ENCODE results near the gene DCTN3.

DCTN3 gene

DNA sequence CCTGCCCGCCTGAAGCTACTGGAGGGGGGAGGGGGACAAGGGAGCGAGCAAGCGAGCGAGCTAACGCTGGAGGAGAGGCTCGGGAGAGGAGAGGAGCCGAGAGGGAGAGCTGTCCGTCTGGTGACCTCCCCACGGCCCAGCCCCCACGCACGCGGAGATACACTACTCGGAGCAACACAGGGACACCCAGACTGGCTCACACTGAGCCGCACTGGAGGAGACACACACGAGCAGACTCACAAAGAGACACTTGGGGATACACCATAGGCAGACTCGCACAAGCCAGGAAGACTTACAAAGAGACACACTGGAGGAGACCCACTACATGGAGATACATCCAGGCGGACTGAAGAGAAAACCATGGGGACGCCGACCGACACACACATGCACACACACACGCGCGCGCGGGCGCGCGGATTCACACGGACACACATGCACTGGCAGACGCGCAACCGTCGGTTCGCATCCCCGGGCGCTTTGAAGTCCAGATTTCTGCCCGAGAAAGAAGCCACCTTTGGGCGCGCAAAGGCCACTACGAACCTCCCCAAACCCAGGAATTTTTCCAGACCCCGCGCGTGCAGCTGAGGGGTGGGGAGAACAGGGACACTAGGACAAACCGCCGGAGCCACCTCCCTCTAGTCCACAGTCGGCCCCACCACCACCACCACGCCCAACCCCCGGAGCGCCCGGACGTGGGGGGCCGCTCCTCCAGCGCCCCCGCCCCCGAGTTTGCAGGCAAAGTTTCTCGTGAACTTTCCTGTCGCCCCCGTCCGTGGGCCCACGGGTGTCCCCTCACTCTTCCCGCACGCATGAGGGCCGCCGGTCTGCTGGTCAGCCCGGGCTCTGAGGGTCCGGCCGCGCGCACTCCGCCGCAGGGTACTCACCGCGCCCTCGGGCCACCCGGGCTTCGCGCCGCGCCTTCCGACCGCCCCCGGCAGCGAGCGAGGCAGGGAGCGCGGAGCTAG lies 31.3 kb downstream of the DCTN3 start:
- no peak for DNase-seq

DNA sequence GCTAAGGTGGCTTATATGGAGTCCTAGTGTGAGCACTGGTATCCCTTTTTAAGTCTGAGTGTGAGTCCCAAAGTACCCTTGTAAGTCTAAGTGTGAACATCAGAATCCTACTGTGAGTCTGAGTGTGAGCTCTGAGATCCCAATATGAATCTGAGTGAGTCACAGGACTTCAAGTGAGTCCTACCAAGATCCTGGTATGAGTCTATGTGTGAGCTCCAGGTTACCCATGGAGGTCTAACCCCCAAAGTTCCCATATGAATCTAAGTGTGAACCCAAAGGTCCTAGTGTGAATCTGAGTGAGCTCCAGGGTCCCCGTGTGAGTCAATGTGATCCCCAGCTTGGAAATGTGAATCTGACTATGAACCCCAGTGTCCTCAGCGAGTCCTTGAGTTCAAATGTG lies 33.0 kb downstream of the DCTN3 start:
- DNase-seq, result no peak

DNA sequence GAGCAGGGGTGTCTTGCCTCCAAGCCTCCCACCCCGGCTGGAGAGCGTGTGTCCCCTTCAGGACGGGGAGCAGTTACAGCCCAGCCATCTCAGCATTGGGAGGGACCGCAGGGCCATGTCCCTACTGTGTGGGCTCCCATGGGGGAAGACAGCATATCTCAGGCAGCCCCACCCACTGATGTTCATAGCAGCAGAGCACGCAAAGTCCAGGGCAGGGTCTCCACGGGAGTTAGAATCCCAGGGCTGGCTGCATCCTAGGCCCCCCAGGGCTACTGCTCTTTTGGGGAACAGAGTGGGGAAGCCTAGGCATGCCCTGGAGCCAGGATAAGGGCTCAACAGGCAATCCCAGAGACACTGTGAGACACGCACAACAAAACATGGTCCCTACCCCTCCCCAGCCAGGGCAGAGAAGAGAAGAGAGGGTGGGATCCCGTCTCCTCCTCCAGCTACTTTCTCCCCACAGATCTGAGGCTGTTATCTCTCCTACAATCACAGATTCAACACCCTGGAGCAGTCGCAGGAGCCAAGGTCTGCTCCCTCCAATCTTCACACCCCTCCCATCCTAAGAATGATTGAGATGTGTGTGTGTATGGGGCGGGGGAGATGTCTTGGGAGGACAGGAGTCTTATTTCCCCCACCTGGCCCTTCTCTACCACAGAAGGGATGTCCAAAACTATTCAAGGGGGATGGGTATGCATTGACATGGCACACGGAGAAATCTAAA lies 34.2 kb downstream of the DCTN3 start:
- DNase-seq, result no peak

DNA sequence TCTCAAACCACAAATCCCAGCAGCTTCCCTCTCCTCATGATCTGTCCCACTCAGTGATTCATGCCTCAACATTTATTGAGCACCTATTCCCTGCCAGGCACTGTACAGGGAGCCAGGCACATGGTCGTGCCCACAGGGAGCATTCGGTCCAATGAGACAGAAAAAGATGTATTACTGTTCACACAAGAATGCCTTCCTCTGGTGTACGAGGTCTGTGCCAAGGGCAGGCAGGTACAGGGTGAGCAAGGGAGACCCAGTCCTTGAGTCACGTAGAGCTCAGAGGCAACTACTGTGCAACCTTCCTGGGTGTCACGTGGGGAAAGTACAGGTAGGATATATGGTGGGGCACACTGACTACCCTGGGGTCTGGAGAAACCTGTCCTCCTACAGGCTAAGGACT lies 35.3 kb downstream of the DCTN3 start:
- DNase-seq, result no peak

DNA sequence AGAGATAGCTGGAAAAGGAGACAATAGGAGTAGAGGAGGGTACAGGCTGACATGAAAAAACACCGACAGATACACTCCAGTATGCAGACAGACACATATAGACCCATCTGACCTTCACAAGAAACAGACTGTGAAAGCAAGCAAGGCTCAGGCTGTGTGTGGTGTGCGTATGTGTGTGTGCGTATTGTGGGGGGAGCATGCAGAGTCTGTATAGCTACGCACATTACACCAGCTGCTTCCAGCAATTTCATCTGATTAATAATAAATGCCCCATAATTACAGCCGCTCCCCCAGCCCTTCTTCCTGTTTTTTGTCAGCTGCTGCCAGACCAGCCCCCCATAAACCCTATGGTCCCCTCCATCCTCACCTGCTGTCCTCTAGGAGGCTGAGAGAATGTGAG lies 37.5 kb downstream of the DCTN3 start:
- no peak for DNase-seq

DNA sequence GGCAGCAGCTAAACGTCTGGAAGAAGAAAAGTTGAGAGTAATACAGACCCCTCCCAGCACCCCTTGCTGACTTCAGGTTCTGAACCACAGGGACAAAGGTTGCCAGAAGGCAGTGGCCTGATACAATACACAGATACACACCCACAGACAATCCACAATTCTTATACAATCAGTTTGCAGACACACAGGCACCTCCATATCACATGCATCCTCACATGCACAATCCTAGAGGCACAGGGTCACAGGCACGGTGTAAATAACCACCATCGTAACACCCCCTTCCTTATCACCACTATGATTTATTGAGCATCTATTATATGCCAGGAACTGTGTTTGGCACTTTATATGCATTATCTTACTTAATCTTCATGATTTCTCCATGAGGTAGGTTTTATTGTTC lies 39.0 kb downstream of the DCTN3 start:
- DNase-seq, result no peak

DNA sequence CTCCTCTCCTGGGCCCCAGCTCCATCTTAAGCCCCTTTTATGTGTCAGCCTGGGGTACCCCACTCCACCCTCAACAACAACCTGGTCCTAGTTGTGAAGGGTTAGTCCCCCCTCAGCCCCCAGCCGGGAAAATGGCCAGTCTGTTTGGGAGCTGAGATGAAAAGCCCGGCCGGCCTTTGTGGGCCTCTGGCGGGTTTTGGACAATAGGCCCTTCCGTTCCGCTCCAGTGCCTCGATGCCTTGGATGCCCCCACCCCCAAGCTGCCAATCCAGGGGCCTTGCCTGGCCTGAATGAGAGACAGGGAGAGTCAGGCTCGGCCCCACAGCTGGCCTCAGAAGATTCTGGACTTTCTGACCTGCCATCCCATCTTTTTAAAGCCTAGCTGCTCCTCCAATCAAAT lies 39.9 kb downstream of the DCTN3 start:
- no peak for DNase-seq

DNA sequence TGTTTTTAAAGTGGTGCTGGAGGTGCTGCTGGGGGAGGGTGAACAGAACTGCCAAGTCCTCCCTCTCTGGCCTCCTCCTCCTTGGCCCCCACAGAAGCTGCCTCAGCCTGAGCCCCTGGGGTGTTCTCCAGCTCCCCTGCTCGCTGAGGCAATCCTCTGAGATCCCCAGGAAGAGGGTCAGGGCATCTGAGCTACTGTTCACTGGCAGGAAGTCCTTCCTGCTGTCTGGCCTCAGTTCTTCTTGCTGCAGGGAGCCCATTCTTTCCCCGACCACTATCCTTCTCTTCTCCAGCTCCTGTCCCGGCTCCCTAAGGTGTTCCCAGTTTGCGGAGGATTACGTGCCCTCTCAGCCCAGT lies 40.5 kb downstream of the DCTN3 start:
- DNase-seq, result no peak

DNA sequence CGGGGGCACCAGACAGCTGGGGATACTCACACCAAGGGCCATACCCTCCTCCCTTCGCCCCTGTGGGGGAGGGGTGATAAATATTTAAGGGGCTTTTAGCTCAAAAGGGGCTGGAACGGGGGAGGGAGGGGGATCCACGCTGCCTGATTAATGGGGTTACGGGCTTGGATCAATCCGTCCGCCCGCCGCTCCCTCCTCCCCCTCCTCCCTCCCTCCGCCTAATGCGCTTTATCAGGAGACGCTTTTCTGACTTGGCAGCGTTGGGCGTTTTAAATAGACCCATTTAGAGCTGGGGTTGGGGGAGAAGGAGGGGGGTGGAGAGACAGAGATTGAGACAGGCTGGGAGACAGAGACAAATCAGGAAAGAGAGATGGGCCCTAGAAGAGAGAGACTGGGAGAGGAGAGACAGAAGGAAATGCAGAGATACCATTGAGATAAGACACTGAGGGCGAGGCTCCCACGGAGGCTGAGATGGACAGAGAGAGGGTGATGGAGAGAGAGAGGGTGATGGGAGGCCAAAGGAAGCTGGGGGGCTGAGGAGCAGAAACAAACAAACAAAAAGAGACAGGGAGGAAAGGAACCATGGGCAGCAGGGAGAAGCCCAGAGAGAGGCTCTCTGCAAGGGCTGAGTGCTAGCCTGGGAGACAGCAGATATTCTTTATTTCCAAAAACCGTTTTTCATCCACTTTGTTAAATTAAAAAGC lies 41.0 kb downstream of the DCTN3 start:
- no peak for DNase-seq

DNA sequence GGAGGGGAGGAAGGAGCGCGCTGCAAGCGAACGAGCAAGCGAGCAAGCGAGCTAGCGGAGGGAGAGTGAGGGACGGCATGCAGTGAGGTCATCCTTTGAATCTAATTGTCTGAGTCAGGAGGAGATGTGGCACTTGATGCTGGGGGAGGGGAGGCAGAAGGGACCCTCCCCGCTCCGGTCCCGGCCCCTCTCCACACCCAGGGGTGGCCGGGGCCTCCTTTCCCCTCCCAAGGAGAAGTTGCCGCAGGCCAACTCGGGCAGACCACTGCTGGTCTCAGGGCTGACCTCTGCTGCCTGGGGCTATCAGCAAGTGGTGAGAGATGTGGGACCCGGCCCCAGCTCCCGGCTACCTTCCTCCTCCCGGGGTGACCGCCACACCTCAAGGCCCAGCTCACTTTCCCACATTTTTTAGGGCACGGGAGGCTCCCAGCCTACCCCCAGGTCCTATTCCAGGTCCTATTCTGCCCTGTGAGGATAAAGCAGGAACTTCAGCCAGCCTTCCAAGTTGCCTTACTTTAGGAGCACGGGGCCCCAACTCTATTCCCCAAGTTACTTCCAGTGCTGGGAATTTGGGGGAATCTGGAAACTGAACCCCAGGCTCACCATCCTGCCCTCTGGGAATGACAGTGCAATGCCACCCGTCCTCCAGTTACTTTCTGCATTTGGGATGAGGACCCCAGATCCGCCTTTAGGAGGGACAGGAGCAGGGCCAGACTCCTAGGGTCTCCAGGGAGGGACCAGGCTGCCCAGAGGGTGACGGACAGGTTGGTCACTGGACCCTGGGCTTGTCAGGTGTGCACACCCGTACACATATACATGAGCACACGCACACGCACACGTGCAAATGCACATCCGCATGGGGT lies 41.8 kb downstream of the DCTN3 start:
- DNase-seq, result no peak

DNA sequence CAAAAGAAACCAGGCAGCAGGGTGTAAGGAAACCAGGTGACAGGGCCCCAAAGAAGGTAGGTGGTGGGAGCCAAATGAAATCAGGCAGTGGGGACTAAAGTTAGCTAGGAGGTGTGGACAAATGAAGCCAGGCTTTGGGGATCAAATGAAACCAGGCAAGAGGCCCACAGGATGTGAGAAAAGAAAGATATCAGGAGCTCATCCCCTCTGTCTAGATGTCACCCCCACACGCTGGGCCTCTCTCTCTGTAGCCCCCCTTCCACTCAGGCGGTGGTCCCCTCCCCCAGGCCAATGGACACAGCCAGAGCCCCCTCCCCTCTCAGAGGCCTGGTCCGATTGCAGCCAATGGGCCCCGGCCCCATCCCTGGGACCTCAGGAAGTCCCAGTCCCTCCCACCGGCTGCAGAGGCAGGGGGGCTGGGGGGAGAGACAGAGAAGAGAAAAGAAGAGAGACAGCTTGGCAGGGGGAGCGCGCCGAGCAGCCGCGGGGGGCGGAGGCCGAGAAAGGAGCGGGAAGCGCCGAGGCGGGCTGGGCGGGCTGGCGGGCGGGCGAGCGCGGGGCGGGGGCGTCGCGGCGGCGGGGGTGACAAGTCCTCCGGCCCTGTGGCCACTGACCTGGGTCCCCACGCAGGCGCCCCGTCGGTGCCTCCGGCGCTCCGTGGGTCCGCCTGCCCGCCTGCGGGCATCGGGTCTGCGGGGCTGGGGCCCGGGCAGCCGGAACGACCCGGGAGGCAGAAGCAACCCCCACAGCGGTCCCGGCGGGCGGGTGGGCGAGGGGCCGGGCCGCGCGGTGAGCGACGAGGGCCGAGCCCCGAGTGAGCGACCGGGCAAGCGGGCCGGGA lies 42.7 kb downstream of the DCTN3 start:
- DNase-seq, result no peak

DNA sequence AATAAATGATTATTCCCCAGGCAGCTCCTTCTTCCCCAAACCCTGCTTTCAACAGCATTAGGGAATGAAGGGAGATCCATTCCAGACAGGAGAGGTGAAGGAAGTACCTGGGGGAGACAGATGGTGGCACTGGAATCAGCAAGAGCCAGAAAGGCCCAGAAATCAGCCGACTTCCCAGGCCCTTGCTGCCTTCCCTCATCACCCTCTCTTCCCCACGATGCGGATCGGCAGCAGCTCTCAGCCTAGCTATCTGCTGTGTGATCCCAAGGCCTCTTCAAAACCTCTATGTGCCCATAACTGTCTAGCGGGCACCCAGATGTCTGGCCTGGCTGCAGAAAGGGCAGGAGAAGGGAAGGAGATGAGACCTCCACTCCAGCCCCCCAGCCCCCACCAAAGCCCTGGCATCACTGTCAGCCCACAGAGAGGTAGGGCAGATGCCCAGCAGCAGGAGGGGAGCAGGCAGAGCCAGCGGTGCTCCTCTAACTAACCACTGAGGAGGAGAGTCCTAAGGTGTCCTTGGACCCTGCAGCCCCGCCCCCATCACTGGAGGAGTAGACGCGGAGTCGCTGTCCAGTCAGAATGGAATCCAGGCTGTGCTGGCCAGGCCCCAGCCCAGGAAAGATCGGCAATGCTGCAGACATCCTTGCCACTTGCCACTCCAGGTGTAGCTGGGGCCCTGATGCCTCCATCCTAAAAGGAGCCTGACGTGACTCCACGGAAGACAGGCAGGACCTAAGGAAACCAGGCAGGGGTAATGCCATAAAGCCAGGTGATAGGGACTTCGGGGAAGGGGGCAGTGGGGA lies 43.5 kb downstream of the DCTN3 start:
- no peak for DNase-seq

DNA sequence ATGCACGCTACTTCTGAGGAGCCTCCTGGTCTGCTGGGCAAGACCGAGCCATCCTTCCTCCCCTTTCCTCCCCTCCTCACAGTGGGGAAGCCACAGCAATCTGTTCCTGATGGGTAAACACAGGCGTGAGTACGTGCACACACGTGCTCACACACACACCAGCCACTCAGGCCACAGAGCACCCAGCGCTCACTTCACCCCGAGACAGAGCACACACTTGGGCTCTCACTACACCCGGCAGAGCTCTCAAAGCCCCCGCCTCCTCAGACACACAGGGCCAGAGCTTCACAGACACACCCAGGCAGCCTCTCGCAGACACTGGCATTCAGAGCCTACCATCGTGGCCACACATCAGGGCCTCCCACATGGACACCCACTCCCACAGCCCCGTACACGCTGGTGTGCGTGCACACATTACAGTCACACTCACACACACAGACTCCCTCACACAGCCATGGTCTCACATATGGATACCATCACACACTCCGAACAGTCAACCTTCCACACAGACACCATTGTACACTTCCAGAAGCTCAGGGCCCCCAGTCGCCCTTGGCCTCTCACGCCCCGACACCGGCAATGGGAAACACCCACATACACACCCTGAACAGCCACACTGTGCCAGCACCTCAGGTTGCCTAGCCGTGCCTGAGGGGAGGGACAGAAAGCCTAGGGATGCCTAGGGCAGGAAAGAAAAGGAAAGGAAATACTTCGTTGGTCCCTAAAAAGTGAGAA lies 44.3 kb downstream of the DCTN3 start:
- DNase-seq, result no peak

DNA sequence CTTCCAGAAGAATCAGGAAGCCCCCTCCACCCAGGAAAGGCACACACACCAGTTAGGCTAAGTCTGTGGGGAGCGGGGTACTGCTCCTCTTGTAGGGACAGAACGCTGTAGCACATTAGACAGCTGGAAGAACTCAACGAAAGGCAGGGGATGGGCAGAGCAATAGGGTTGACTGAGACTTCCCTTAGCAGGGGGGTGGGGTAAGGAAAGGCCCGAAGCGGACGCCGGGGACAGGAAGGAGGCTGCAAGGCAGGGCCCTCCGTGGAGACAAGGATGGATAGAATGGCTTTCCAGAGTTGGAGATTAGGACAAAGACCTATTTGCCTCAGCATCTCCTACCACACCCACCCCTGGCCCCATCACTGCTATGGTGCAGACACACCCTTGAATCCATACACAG lies 45.1 kb downstream of the DCTN3 start:
- no peak for DNase-seq

DNA sequence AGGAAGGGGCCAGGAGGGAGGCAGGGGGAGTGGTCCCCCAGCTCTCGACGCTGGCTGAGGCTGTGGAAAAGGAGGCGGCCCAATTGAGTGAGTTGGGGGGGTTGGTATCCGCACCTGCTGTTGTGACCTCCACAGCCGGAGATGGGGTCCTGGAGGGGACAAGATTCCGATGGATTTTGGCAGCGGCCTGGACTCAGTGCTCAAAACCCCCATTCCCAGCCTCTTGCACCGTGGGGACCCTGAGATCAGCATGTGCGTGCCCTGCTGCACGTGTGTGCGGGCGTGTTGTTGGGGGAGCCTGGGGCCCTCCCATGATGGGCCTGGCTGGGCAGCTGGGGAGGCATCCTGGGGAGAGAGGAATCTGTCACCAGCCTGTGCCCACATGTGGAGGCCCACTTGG lies 45.7 kb downstream of the DCTN3 start:
- no peak for DNase-seq

DNA sequence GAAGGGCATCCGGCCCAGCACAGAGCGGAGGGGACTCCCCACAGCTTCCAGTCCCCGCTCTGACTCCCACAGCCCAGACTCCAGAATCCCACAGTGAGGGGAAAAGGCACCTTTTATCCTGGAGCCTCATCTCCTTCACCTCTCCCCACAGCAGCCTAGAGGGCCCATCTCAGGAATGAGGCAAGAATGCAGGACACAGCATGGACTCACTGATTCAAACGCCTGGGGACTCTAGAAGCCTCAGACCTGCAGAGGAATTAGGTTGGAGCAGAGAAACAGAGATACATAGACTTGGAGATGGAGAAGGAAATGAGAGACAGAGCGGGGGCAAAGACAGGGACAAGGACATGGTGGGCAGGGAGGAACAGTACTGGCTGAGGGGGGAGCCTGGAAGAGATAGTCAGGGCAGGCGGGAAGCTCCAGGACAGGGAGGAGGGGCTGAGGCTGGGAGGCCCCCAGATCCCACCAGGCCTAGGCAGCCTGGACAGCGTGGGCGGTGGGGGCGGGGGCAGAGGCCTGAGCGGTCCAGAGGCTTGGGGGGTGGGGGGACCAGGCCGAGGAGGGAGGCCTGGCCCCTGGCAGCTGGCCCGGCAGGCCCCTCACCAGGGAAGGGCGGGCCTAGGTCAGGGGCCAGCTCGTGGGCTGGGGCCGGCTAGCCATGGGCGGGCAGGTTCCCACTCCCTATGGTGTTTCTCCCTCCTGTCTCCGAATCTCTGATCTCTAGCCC lies 46.5 kb downstream of the DCTN3 start:
- no peak for DNase-seq

DNA sequence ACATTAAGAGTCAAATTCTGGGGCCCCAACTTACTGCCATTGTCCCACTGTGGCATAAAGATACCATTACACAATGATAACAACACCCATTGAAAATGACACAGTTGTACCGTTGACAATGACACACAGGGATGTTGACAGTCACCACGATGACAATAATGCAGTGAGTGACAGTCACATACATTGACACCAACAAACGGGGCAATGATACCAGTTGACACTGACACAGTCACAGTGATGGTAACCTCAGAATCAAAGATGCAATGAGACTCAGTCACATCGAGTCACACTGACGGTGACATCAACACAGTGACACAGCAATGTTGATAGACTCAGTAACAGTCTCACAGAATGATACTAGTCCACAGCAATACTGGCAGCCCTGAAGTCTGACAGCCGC lies 47.7 kb downstream of the DCTN3 start:
- DNase-seq, result no peak

DNA sequence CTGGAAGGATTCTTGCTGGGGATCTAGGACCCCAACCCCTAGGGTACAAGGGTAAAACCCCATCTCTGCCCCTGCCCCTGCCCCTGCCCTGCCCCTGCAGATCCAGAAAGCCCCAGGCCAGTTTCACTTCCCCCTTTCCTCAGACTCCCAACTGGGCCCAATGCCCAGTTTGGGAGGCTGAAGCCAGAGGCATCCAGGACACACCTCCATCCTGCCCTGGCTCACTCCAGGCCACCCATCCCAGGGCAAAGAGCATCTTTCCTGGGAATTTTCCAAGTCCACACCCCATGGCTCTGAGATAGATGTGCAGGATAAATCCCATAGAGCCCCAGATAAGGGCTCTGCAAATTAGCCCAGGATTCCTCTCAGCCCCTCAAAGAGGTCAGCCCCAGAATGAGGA lies 48.2 kb downstream of the DCTN3 start:
- DNase-seq, result no peak

DNA sequence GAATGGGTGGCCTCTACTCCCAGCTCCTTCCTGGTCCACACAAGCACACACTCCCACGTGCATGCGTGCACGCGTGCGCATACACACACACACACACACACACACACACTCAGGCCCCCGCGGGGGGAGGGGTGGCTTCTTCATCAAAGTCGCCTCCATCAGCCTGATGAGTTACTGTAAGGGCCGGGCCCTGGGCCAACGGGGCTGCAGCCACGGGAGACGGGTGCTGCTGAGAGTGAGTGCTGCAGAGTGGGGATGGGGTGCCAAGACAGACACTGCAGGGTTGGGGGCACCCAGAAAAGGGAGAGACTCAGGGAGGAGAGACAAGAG lies 48.8 kb downstream of the DCTN3 start:
- no peak for DNase-seq
